Smooth muscle cell (in vitro differentiated cells): ENCODE results near the gene ZFAND2A. TPM values are rescaled to one million over a fixed set of nuclear protein-coding genes. Genes with fewer than 3 reads are reported as not detected.
"Not testable (repeated sequence)": the region's sequence is repeated elsewhere in the genome, so short reads cannot be mapped to it uniquely, and the experiment has no call there.

Source experiments
- DNase-seq: peaks from one replicate; lab custom pipeline; 2025; ENCODE audit not compliant: unreplicated experiment; lab: John Stamatoyannopoulos, UW
- H2AFZ ChIP-seq: fragments of 200-600 bp; sonication (generic); 2 replicates; pipeline ENCODE4 v1.6.0; 2016; ENCODE audit warnings: antibody characterized with exemption, low read depth, mild to moderate bottlenecking
- H3F3A ChIP-seq: fragments of 200-600 bp; sonication (generic); 2 replicates; pipeline ENCODE4 v1.6.0; 2017; ENCODE audit warnings: antibody characterized with exemption, low read depth
- H3K27ac ChIP-seq: fragments of 200-600 bp; sonication (generic); 2 replicates; pipeline ENCODE4 v1.5.1; 2016; ENCODE audit warnings: low read depth, mild to moderate bottlenecking
- H3K27me3 ChIP-seq: fragments of 200-600 bp; sonication (generic); 2 replicates; pipeline ENCODE4 v1.6.1; 2016; ENCODE audit warnings: low read depth, mild to moderate bottlenecking
- H3K36me3 ChIP-seq: fragments of 200-600 bp; sonication (generic); 2 replicates; pipeline ENCODE4 v1.5.1; 2016; ENCODE audit warnings: low read depth
- H3K4me1 ChIP-seq: fragments of 200-600 bp; sonication (generic); 2 replicates; pipeline ENCODE4 v1.5.1; 2016; ENCODE audit warnings: low read depth
- H3K4me2 ChIP-seq: fragments of 200-600 bp; sonication (generic); 2 replicates; pipeline ENCODE4 v1.6.0; 2016; ENCODE audit warnings: mild to moderate bottlenecking
- H3K4me3 ChIP-seq: fragments of 200-600 bp; sonication (generic); 2 replicates; pipeline ENCODE4 v1.5.1; 2016; ENCODE audit warnings: mild to moderate bottlenecking
- H3K79me2 ChIP-seq: fragments of 200-600 bp; sonication (generic); 2 replicates; pipeline ENCODE4 v1.6.0; 2016; ENCODE audit warnings: low read depth, mild to moderate bottlenecking
- H3K9ac ChIP-seq: fragments of 200-600 bp; sonication (generic); 2 replicates; pipeline ENCODE4 v1.6.0; 2016; ENCODE audit warnings: low read depth
- H3K9me3 ChIP-seq: fragments of 200-600 bp; sonication (generic); replicated peaks from 2 replicates; pipeline ENCODE4 v1.5.1; 2016; ENCODE audit warnings: low read depth
- H4K20me1 ChIP-seq: fragments of 200-600 bp; sonication (generic); 2 replicates; pipeline ENCODE4 v1.6.0; 2016; ENCODE audit warnings: low read depth
- WGBS: methylation state at CpG from one replicate; pipeline ENCODE4 v1.1.7; 2016; ENCODE audit warnings: low lambda C conversion rate; 5-methylcytosine and 5-hydroxymethylcytosine counted together
- polyA plus RNA-seq: library from polyadenylated mRNA; unstranded; fragments of >200 nt; fragmentation: Nextera tagmentation; extraction: Ambion mirVana; gene quantifications from 2 replicates; pipeline ENCODE4 v1.2.1, GENCODE V29; 2016
- total RNA-seq: library from RNA; depleted of rRNA; stranded (reverse); fragments of >200 nt; gene quantifications from 2 replicates; pipeline ENCODE4 v1.2.3, GENCODE V29; 2014
- TF ChIP-seq, protein P1 (sequence below): fragments of 200-600 bp; sonication (generic); IDR thresholded peaks from 2 replicates; pipeline ENCODE4 v1.5.1; 2017; ENCODE audit warnings: borderline replicate concordance, mild to moderate bottlenecking, antibody characterized with exemption; ENCODE audit not compliant: insufficient read depth, poor library complexity, severe bottlenecking

The ZFAND2A gene
- total and polyA plus RNA-seq, 2 experiments from 2014 or later = 16.2 to 29.9 TPM

DNA sequence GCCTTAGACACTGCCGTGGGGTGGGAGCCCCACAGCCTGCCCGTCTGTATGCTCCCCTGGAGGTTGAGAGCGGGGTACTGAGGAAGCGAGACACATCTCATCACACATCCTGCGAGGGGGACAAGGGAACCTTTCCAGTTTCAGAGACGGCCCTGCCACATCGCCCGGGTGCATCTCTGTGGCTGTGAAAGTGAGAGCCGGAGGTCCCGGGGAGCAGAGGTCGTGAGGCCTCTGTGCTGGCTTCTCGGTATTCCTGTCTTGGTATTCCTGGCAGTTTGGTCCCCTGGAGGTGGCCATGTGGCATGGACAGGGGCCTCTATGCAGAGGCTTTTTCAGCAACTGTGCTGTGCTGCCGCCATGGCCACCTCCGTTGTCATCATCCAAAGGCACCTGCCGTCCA, 41.9 kb upstream of the ZFAND2A start:
- DNase-seq = no peak
- Histone ChIP-seq H3K27ac (no peak overlapping the region), H3K4me3 (no peak overlapping the region), H3K36me3 (no peaks in the 10 kb centered on the region), H3K9ac (no peak overlapping the region), H3K9me3 (no peaks in the 10 kb centered on the region), H4K20me1 (no peaks in the 10 kb centered on the region), H3K4me1 (no peaks in the 10 kb centered on the region), H3K27me3 (peaks cover 15% of the 10 kb centered on the region), H3K4me2 (no peak overlapping the region), H2AFZ (no peak overlapping the region), H3K79me2 (no peaks in the 10 kb centered on the region), H3F3A (no peaks in the 10 kb centered on the region)
- TF ChIP-seq, protein P1, sequence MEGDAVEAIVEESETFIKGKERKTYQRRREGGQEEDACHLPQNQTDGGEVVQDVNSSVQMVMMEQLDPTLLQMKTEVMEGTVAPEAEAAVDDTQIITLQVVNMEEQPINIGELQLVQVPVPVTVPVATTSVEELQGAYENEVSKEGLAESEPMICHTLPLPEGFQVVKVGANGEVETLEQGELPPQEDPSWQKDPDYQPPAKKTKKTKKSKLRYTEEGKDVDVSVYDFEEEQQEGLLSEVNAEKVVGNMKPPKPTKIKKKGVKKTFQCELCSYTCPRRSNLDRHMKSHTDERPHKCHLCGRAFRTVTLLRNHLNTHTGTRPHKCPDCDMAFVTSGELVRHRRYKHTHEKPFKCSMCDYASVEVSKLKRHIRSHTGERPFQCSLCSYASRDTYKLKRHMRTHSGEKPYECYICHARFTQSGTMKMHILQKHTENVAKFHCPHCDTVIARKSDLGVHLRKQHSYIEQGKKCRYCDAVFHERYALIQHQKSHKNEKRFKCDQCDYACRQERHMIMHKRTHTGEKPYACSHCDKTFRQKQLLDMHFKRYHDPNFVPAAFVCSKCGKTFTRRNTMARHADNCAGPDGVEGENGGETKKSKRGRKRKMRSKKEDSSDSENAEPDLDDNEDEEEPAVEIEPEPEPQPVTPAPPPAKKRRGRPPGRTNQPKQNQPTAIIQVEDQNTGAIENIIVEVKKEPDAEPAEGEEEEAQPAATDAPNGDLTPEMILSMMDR = no peak
- WGBS = 86% methylated on average over 15 of the region's 15 CpGs

DNA sequence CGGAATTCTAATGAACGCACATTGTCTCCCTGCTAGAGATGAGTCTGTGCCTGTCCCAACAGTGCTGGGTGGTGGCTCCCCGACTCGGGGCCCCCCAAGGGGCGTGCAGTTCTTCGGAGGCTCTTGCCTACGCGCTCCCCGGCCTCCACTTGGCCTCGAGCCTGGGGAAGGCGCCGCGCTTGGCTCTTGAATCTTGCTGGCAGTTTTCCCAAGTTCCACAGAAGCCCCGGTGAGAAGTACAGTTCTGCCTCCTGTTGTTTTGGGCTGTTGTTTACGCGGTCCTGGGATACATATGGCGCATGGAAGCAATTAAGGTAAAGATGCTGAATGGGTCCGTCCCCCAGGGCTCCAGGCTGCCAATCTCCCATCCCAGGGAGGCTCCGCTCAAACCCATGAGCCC, 40.0 kb upstream of the ZFAND2A start:
- H3K79me2 ChIP-seq = no peaks in the 10 kb centered on the region
- H3F3A ChIP-seq = no peaks in the 10 kb centered on the region
- H3K4me3 ChIP-seq = no peak overlapping the region
- H3K4me2 ChIP-seq = no peak overlapping the region
- H3K4me1 ChIP-seq = no peaks in the 10 kb centered on the region
- no peak overlapping the region for H2AFZ ChIP-seq
- no peaks in the 10 kb centered on the region for H3K9me3 ChIP-seq
- H3K9ac ChIP-seq = no peak overlapping the region
- H3K27me3 ChIP-seq = peaks cover 21% of the 10 kb centered on the region
- no peak overlapping the region for H3K27ac ChIP-seq
- DNase-seq = no peak
- H3K36me3 ChIP-seq = no peaks in the 10 kb centered on the region
- no peaks in the 10 kb centered on the region for H4K20me1 ChIP-seq
- TF ChIP-seq, protein P1 = no peak
- WGBS = 92% methylated on average over 19 of the region's 19 CpGs

DNA sequence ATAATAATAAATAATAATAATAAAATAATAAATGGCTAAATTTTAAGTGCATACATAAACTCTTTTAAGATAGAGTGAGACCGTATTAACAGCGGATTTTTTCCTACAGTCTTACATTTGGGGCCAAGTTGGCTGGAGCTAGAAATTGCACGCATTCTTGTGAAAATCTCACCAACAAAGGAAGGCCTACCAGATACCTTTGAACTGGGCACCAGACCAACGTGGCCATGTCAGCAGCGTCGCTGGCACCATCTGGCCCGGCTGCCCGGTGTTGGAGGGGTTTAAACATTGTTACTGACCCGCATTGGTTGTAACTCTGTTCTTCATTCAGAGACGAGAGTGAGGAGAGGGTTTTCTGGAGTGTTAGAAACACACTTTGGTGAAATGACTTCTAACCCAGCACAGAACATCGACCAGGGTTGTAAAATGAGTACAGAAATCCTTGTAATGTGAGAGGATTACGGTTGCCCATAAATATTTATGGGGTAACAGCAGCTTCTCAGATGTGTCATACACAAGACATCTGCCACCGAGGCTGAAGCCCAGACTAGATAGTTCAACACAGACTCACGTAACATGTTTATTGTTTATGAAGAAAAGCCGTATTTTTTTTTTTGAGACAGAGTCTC, 38.1 kb upstream of the ZFAND2A start:
- no peak overlapping the region for H2AFZ ChIP-seq
- no peak overlapping the region for H3K4me3 ChIP-seq
- peak overlapping the region; percentile 65 for H3K9ac ChIP-seq
- H3K9me3 ChIP-seq = no peaks in the 10 kb centered on the region
- H3K27me3 ChIP-seq = peaks cover 38% of the 10 kb centered on the region
- WGBS = 27% methylated on average over 15 of the region's 15 CpGs
- peak overlapping the region; percentile 65 for H3K4me2 ChIP-seq
- H3K36me3 ChIP-seq = no peaks in the 10 kb centered on the region
- DNase-seq = no peak
- peak overlapping the region; percentile 92 for H3K27ac ChIP-seq
- H3F3A ChIP-seq = no peaks in the 10 kb centered on the region
- no peaks in the 10 kb centered on the region for H3K79me2 ChIP-seq
- no peaks in the 10 kb centered on the region for H3K4me1 ChIP-seq
- TF ChIP-seq, protein P1 = no peak
- no peaks in the 10 kb centered on the region for H4K20me1 ChIP-seq

DNA sequence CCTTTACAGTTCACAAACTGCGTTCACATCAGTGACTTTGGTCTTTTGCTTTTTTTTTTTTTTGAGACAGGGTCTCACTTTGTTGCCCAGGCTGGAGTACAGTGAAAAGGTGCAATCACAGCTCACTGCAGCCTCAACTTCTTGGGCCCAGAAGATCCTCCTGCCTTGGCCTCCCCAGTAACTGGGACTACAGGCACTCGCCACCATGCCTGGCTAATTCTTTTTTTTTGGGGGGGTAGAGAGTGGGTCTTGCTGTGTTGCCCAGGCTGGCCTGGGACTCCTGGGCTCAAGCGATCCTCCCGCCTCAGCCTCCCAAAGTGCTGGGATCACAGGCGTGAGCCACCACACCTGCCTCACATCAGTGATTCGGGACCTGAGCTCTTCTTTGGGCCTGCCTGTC, 37.0 kb upstream of the ZFAND2A start:
- 89% methylated on average over 5 of the region's 6 CpGs for WGBS
- Histone ChIP-seq H3K9me3 (no peaks in the 10 kb centered on the region), H3F3A (no peaks in the 10 kb centered on the region), H2AFZ (no peak overlapping the region), H3K27me3 (peaks cover 36% of the 10 kb centered on the region), H3K27ac (no peak overlapping the region), H3K9ac (no peak overlapping the region), H3K4me1 (no peaks in the 10 kb centered on the region), H3K79me2 (no peaks in the 10 kb centered on the region), H4K20me1 (no peaks in the 10 kb centered on the region), H3K4me2 (no peak overlapping the region), H3K36me3 (no peaks in the 10 kb centered on the region), H3K4me3 (no peak overlapping the region)
- TF ChIP-seq, protein P1 = no peak
- DNase-seq = no peak

DNA sequence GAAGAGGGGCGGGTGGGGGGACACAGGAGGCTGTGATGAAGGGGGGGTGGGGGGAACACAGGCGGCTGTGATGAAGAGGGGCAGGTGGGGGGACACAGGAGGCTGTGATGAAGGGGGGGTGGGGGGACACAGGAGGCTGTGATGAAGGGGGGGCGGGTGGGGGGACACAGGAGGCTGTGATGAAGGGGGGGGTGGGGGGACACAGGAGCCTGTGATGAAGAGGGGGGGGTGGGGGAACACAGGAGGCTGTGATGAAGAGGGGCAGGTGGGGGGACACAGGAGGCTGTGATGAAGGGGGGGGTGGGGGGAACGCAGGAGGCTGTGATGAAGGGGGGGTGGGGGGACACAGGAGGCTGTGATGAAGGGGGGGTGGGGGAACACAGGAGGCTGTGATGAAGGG, 36.4 kb upstream of the ZFAND2A start:
- not testable (repeated sequence) for H3K9ac ChIP-seq, DNase-seq, H3K27ac ChIP-seq, H3K36me3 ChIP-seq, H3K4me3 ChIP-seq, H3F3A ChIP-seq, H4K20me1 ChIP-seq, H3K9me3 ChIP-seq, H3K79me2 ChIP-seq, H2AFZ ChIP-seq, H3K4me1 ChIP-seq, H3K4me2 ChIP-seq
- no CpG with 5 or more reads among the region's 4 CpGs for WGBS
- peaks cover 31% of the 10 kb centered on the region for H3K27me3 ChIP-seq
